HK-2 (cell line): ENCODE measurements around the gene TFAP2C.

Experiments used
- DNase-seq: peaks from one replicate; pipeline ENCODE4 v3.0.0-alpha.2; 2018; ENCODE audit not compliant: unreplicated experiment

Gene TFAP2C

GRCh38 chr20:56628873-56629463, at the start of gene TFAP2C:
Gene TFAP2C (plus strand): TSS chr20:56629306. CDS start chr20:56629545, 239 bp downstream.
- peak; percentile 50 for DNase-seq

- no peak for DNase-seq
Measured at GRCh38 chr20:56580226-56580625, 48.9 kb upstream of the TFAP2C start.

- DNase-seq = no peak
Measured at GRCh38 chr20:56581701-56582100, 47.4 kb upstream of the TFAP2C start.

- DNase-seq = no peak
Measured at GRCh38 chr20:56582542-56582941, 46.6 kb upstream of the TFAP2C start.

- DNase-seq = no peak
Measured at GRCh38 chr20:56584916-56585315, 44.2 kb upstream of the TFAP2C start.

- DNase-seq = no peak
Measured at GRCh38 chr20:56587307-56588041, 41.6 kb upstream of the TFAP2C start.

- no peak for DNase-seq
Measured at GRCh38 chr20:56588996-56589395, 40.1 kb upstream of the TFAP2C start.

GRCh38 chr20:56589633-56590032, 39.5 kb upstream of the TFAP2C start:
- DNase-seq = no peak

GRCh38 chr20:56590888-56591287, 38.2 kb upstream of the TFAP2C start:
- no peak for DNase-seq

GRCh38 chr20:56592211-56592610, 36.9 kb upstream of the TFAP2C start:
- DNase-seq = no peak

- DNase-seq = no peak
Measured at GRCh38 chr20:56592817-56593216, 36.3 kb upstream of the TFAP2C start.

- no peak for DNase-seq
Measured at GRCh38 chr20:56595746-56596475, 33.2 kb upstream of the TFAP2C start.

GRCh38 chr20:56601166-56601565, 27.9 kb upstream of the TFAP2C start:
- no peak for DNase-seq

- DNase-seq = no peak
Measured at GRCh38 chr20:56604673-56605072, 24.4 kb upstream of the TFAP2C start.

GRCh38 chr20:56605261-56605996, 23.7 kb upstream of the TFAP2C start:
- no peak for DNase-seq

- DNase-seq = no peak
Measured at GRCh38 chr20:56606174-56606945, 22.7 kb upstream of the TFAP2C start.

- no peak for DNase-seq
Measured at GRCh38 chr20:56607061-56607704, 21.9 kb upstream of the TFAP2C start.

- no peak for DNase-seq
Measured at GRCh38 chr20:56608376-56608775, 20.7 kb upstream of the TFAP2C start.

GRCh38 chr20:56609321-56609720, 19.8 kb upstream of the TFAP2C start:
- no peak for DNase-seq

- no peak for DNase-seq
Measured at GRCh38 chr20:56610098-56610497, 19.0 kb upstream of the TFAP2C start.

GRCh38 chr20:56614196-56614595, 14.9 kb upstream of the TFAP2C start:
- DNase-seq = no peak
